GM19467 (cell line): ENCODE data around the gene JAK1.

Experiments
- ATAC-seq: cut with Tn5 transposase; IDR thresholded peaks from one replicate; pipeline ENCODE4 v1.9.1; 2021; ENCODE audit warnings: mild to moderate bottlenecking, moderate library complexity; ENCODE audit not compliant: unreplicated experiment

JAK1 gene

DNA sequence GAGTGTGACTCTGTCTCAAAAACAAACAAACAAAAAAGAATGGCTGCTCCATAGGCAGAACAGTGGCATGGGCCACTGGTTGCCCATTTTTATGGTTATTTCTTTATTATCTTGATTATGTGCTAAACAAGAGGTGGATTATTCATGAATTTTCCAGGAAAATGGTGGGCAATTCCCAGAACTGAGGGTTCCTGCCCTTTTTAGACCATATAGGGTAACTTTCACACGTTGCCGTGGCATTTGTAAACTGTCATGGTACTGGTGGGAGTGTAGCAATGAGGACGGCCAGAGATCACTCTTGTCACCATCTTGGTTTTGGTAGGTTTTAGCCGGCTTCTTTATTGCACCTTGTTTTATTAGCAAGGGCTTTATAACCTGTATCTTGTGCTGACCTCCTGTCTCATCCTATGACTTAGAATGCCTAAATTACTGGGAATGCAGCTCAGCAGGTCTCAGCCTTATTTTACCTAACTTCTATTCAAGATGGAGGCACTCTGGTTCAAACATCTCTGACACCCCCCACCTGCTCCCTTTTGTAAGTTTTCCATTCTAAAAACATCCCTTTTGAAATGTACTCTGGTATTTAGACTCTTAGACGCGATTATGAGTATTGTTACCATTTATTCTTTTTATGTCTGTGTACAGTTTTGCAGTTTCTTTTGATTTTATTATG, 164.4 kb downstream of the JAK1 start:
- no peak for ATAC-seq

DNA sequence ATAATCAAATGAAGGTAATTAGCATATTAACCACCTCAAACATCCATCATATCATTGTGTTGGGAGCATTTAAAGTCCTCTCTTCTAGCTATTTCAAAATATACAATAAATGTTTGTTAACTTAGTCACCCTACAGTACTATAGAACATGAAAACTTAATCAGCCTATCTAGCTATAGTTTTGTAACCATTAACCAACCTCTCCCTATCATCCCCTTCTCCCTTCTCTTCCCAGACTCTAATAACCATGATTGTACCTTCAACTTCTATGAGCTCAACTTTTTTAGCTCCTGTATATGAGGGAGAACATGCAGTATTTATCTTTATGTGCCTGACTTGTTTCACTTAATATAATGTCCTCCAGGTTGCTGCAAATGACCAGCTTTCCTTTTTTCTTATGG, 167.5 kb downstream of the JAK1 start:
- ATAC-seq = no peak

DNA sequence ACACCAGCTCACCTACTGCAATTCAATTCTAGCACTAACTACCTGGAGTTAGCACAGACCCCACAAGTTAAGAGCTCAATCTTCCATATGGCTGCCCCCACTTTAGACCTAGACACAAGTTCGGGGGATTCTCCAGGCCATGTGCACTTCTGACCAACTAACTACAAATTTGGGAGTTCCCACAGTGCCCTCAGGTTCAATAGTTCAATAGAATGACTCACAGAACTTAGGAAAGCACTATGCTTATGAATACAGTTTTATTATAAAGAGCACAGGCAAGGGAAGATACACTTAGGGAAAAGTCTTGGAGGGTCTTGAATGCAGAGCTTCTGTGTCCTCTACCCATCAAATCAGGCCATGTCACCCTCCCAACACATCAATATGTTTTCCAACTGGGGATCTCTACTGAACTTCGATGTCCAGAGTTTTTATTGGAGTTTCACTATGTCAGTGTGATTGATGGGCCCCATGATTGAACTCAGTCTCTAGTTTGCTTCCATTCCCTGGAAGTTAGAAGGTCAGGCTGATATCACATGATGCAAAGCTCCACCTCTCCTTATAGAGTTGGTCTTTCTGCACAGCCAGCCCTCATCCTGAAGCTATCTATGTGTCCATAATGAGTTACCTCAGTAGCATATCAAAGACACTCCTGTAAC, 175.4 kb downstream of the JAK1 start:
- no peak for ATAC-seq
